GM12875 (cell line): ENCODE measurements around the gene BCAR1.

Experiments
- H3K4me3 ChIP-seq: one replicate; pipeline ENCODE4 v1.5.1; 2011; ENCODE audit warnings: low read depth, low read length, control low read depth
- TF ChIP-seq, protein P1 (sequence below): IDR thresholded peaks from 2 replicates; pipeline ENCODE4 v1.5.1; 2011; ENCODE audit warnings: low read depth, mild to moderate bottlenecking, control low read depth, inconsistent platforms, low read length, moderate library complexity, borderline replicate concordance; ENCODE audit not compliant: insufficient read depth

BCAR1 gene, protein sequence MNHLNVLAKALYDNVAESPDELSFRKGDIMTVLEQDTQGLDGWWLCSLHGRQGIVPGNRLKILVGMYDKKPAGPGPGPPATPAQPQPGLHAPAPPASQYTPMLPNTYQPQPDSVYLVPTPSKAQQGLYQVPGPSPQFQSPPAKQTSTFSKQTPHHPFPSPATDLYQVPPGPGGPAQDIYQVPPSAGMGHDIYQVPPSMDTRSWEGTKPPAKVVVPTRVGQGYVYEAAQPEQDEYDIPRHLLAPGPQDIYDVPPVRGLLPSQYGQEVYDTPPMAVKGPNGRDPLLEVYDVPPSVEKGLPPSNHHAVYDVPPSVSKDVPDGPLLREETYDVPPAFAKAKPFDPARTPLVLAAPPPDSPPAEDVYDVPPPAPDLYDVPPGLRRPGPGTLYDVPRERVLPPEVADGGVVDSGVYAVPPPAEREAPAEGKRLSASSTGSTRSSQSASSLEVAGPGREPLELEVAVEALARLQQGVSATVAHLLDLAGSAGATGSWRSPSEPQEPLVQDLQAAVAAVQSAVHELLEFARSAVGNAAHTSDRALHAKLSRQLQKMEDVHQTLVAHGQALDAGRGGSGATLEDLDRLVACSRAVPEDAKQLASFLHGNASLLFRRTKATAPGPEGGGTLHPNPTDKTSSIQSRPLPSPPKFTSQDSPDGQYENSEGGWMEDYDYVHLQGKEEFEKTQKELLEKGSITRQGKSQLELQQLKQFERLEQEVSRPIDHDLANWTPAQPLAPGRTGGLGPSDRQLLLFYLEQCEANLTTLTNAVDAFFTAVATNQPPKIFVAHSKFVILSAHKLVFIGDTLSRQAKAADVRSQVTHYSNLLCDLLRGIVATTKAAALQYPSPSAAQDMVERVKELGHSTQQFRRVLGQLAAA

DNA sequence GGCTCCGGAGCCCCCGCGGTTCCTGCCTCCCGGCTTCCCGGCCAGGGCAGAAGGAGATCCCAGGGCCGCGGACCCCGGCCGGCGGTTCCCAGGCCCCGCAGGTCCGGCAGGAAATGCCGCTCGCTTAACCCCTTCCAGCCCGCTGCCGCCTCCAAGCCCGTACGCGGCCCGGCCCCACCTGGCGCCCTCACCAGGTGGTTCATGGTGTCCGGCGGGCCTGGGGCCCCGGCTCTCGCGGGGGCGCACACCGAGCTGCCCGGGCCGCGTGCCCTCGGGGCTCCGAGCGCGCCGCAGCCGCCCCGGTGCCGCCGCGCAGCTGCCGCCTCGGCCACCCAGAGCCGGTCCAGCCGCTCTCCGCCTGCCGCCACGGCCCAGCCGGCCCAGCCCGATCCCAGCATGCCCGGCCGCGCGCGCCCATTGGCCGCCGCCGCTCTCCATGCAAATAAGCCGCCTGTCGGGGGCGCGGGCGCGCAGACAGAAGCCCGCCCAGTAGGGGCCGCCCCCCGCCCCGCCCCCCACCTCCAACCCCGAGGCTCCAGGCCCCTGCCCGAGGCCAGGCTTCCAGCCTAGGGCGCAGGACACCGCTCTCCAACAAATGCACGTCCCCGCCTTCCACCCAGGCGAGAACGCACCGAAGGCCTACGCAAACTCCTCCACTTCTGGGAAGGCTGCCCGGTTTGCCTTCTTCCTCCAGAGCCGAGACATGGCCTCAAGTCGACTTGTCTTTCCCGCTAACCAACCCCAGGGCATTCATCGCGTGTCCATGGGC is at the start of gene BCAR1:
Gene BCAR1 (minus strand): TSS at position 345 of the 769 bp plus-strand sequence. CDS start 142 bp downstream, at position 203.
- TF ChIP-seq, protein P1, sequence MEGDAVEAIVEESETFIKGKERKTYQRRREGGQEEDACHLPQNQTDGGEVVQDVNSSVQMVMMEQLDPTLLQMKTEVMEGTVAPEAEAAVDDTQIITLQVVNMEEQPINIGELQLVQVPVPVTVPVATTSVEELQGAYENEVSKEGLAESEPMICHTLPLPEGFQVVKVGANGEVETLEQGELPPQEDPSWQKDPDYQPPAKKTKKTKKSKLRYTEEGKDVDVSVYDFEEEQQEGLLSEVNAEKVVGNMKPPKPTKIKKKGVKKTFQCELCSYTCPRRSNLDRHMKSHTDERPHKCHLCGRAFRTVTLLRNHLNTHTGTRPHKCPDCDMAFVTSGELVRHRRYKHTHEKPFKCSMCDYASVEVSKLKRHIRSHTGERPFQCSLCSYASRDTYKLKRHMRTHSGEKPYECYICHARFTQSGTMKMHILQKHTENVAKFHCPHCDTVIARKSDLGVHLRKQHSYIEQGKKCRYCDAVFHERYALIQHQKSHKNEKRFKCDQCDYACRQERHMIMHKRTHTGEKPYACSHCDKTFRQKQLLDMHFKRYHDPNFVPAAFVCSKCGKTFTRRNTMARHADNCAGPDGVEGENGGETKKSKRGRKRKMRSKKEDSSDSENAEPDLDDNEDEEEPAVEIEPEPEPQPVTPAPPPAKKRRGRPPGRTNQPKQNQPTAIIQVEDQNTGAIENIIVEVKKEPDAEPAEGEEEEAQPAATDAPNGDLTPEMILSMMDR = 0 out of 2 replicates have a peak, but pooled peaks have one; percentile 5
- H3K4me3 ChIP-seq = peak within 1 kb of the TSS; percentile 64

DNA sequence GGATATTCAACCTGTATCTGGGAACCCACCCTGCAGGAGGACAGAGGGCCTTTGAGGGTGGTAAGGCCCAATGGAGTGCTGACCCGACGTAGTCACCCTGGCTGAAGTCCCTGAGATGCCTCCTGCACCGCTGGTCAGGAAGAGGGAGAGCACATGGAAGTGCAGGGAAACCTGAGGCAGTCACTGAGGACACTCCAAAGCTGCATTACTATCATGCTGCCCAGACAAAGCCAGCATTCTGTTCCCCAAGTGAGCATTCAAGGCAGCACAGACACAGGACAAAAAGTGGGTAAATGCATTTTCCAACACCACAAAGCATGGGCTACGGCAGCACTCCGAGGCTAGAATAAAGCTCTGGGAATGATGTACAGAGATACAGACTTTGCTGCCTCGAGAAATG is 46.8 kb upstream of the BCAR1 start:
- no peak overlapping the region for H3K4me3 ChIP-seq
- TF ChIP-seq, protein P1 = no peak

DNA sequence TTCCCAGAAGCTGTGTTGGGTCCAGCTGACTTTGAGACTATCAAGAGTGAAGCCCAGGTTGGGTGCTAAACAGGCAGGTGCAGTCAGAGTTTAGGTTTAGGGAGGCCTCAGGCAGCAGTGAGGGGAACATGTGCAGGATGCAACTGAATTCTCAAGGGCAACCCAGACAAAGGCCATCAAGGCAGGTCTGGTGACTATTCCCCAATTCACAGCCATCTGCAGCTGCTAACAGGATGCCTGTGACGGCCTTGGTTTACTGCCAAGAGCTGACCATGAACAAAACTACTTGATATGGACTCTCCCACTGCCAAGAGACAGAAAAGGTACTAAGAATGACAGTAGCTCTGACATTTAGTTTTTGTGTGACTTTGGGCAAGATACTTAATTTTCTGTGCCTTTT is 45.2 kb upstream of the BCAR1 start:
- H3K4me3 ChIP-seq = no peak overlapping the region
- TF ChIP-seq, protein P1 = no peak

DNA sequence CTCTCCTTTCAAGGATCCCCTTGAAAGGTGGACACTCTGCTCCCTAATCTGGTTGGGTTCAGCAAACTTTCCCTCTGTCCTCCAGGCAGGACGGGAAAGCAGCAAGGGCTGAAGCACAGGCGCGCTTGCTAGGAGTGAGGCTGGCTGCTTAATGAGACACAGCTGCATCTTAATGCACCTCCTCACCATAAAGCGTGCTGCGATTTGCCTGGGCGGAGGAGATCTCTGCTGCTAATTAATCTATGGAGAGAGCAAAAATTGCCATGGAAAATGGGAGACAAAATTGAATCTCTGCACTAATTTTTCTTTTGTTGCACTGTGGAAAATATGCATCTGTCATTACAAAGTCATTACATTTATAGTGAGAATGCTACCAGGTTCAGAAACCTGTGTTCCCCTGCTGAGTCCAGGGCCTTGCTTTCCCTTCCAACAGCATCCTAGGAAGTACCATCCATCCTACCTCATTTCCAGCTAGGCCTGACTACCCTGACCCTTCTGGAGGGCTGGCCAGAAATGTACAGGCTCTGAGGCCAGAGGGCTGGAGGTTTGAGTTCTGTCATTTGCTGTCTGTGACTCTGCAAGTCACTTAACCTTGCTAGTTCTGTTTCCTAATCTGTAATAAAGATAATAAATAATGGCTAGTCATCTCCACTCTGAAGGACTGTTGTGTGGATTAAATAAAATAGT is 43.5 kb upstream of the BCAR1 start:
- TF ChIP-seq, protein P1 = no peak
- H3K4me3 ChIP-seq = no peak overlapping the region

DNA sequence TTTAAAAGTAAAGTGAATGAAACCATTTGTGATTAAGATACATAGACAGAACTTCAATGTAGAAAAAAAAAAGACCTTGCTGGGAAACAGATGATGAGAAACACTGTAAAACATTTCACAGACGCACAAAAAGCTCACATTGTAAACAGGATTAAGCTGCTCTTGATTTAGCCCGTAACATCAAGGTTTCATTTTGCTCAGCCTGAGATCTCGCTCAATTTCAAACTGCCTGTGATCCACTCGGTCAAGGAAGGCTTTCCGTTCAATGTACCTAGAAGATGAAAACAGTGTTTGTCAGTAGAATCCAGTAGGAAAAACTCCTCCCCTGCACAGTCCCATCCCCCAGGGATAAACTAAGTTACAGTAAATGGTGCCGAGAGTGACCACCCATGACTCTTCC is 42.3 kb upstream of the BCAR1 start:
- TF ChIP-seq, protein P1 = no peak
- H3K4me3 ChIP-seq = no peak overlapping the region

DNA sequence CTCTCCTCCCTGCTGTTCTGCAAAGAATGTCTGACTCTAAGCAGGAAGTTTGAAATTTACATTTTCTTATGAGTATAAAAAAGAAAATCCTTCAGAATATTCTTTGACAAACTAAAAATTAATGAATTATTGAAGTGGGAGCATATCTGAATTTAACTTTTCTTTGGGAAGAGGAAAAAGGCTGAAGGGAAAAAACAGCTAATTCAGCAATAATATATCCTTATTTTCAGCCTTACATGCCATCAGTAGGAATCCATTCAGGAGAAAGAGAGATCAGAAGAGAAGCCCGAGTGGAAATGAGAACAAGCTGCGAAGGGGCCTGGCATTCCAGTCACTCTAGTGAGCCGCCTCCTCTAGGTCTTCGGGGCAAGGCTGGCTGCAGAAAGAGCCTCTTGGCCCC is 41.7 kb upstream of the BCAR1 start:
- H3K4me3 ChIP-seq = no peak overlapping the region
- TF ChIP-seq, protein P1 = no peak
